ENCODE results near the gene PSAT1. TPM values are rescaled to one million over a fixed set of nuclear protein-coding genes. Genes with fewer than 3 reads are reported as not detected.

The PSAT1 gene
- total RNA-seq, 2 donors from 2014 or later, result 21.8 to 49.3 TPM

DNA sequence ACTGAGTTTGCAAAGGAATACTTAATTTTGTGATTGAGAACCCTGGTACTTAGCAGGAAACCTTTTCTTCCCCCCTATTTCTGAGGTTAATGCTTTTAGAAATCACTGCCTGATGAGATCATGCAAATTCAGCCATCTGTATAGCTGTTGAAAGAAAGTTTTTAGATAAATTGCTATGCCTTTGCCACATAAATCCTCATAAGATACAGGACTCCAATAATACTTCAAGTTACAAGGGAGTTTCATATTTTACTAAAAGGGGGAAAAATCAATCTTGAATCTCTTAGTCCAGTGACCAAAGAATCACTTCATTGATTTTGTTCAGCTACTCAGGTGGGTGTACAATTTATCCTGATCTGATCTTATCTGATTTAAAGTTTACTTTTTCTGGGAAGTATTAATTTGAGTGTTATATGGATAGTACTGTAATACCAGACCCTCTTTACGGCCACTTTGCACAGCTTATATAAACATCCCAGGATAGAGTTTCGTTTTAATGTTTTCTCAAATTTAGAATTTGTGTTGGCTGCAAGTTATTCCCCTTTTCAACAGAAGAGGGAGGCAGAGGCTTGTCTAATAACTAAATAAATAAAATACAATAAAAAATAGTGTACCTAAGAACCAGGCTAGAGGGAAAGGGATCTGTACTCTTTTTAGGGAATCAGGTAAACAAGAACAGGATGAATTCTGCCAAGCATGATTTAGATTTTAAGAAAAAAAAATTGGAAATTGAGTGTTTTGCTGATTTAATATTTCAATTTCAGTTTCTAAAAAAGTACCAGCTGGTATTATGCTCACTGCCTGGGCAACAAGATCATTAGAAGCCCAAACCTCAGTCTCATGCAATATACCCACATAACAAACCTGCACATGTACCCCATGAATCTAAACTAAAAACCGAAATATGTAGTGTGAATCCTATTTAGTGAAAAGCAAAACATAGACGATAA, 69.1 kb downstream of the PSAT1 start:
- WGBS, 2 donors, result 48 to 53% methylated on average over 4 of the region's 4 CpGs
- intact Hi-C loops (cut with DNase I), result loop anchor here (10.0 kb wide), 1 partner anchor 101 kb away; no protein-coding TSS in a partner anchor
- DNase-seq (no peak), ATAC-seq (no peak)
- Histone ChIP-seq H3K27ac (no peak overlapping the region), H3K4me1 (no peaks in the 10 kb centered on the region), H3K27me3 (no peaks in the 10 kb centered on the region), H3K4me3 (no peak overlapping the region), H3K9me3 (no peaks in the 10 kb centered on the region), H3K36me3 (replicated peaks in 1 of 2; ENCODE audit: insufficient read depth in 1 of 2, low read depth in 2 of 2) (no peaks in the 10 kb centered on the region)
- TF ChIP-seq POLR2A (IDR thresholded peaks at IDR 0.05), result no peak
- TF ChIP-seq, protein P1, sequence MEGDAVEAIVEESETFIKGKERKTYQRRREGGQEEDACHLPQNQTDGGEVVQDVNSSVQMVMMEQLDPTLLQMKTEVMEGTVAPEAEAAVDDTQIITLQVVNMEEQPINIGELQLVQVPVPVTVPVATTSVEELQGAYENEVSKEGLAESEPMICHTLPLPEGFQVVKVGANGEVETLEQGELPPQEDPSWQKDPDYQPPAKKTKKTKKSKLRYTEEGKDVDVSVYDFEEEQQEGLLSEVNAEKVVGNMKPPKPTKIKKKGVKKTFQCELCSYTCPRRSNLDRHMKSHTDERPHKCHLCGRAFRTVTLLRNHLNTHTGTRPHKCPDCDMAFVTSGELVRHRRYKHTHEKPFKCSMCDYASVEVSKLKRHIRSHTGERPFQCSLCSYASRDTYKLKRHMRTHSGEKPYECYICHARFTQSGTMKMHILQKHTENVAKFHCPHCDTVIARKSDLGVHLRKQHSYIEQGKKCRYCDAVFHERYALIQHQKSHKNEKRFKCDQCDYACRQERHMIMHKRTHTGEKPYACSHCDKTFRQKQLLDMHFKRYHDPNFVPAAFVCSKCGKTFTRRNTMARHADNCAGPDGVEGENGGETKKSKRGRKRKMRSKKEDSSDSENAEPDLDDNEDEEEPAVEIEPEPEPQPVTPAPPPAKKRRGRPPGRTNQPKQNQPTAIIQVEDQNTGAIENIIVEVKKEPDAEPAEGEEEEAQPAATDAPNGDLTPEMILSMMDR (IDR thresholded peaks at IDR 0.05), result peak; percentile 13 to 60 (median 46)

DNA sequence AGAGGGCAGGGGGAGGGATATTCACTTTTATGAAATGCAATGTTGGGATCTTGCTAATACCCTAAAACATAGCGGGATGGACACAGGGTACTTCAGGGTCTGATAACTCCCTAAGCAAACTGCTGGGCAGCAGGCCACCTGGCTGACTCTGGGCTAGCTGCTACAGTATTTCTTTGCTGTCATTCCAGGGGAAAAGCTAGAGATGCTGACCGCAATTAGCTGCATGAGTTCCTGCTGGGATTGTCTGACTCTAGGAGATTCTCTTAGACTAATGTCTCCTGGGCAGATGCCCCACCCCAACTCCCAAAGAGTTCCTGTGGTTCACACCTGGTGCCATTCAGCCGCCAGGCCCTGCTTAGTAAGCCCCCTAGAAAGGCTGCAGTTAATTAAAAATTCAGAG, 69.9 kb downstream of the PSAT1 start:
- intact Hi-C loops (cut with DNase I), result loop anchor here (10.0 kb wide), 1 partner anchor 102 kb away; no protein-coding TSS in a partner anchor
- ATAC-seq, result no peak
- TF ChIP-seq, protein P1 (IDR thresholded peaks at IDR 0.05), result no peak
- TF ChIP-seq POLR2A (IDR thresholded peaks at IDR 0.05), result no peak
- Histone ChIP-seq H3K27ac (no peak overlapping the region), H3K4me1 (no peaks in the 10 kb centered on the region), H3K36me3 (replicated peaks in 1 of 2; ENCODE audit: insufficient read depth in 1 of 2, low read depth in 2 of 2) (no peaks in the 10 kb centered on the region), H3K4me3 (no peak overlapping the region), H3K27me3 (no peaks in the 10 kb centered on the region), H3K9me3 (no peaks in the 10 kb centered on the region)
- DNase-seq, result no peak
- 90 to 93% methylated on average over 3 of the region's 3 CpGs for WGBS, 2 donors

DNA sequence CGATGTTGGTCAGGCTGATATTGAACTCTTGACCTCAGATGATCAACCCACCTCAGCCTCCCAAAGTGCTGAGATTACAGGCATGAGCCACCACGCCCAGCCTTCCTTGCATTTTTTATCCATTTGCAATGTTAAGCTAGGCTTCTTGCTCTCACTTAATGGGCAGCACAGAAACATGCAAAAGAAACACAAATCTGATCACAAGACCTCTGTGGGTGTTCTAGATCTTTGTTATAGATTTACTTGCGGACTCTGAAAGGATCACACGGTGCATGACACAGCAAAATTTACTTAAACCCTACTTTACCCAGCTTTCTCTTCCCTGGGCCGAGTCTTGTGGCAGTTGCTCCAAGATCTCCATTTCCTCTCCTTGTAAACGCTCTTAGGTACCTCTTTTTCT, 71.3 kb downstream of the PSAT1 start:
- no peaks in the 10 kb centered on the region for H3K36me3 ChIP-seq (replicated peaks in 1 of 2; ENCODE audit: insufficient read depth in 1 of 2, low read depth in 2 of 2)
- no peaks in the 10 kb centered on the region for H3K27me3 ChIP-seq
- no peak overlapping the region for H3K4me3 ChIP-seq
- WGBS, 2 donors, result 71 to 81% methylated on average over 6 of the region's 6 CpGs
- no peak for ATAC-seq
- intact Hi-C loops (cut with DNase I), result loop anchor here (10.0 kb wide), 1 partner anchor 103 kb away; no protein-coding TSS in a partner anchor
- no peaks in the 10 kb centered on the region for H3K4me1 ChIP-seq
- no peaks in the 10 kb centered on the region for H3K9me3 ChIP-seq
- TF ChIP-seq, protein P1 (IDR thresholded peaks at IDR 0.05), result no peak
- no peak for TF ChIP-seq POLR2A (IDR thresholded peaks at IDR 0.05)
- no peak for DNase-seq
- H3K27ac ChIP-seq, result no peak overlapping the region

DNA sequence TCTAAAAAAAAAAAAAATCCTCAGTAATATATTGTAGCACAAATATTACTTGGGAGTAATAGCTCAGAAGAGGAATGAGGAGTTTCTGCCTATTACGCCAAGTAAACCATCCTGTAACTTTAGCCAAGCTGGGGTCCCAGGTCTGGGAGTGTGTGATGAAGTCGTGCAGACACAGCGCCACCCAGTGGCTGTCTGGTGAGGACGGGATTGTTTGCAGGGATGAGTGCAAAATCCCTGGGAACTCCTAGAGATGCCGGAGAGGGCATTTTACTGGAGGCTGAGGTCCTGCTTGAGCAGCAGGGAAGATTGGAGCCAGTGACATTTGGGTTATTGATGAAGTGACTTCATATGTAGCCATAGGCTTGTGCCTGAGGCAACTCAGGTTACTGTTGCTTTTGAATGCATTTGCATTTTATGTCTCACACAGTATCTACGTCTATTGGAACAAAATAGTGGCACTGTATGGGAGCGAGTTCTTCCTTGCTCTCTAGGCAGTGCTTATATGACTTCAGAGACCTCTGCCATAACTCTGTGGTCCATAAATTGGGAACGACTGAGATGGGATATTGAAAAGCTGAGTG, 72.8 kb downstream of the PSAT1 start:
- 20% methylated on average over 8 of the region's 8 CpGs for WGBS, 2 donors
- TF ChIP-seq, protein P1 (IDR thresholded peaks at IDR 0.05), result peak; percentile 42 to 82 (median 77)
- no peak for TF ChIP-seq POLR2A (IDR thresholded peaks at IDR 0.05)
- intact Hi-C loops (cut with DNase I), result loop anchor here (10.0 kb wide), 1 partner anchor 105 kb away; no protein-coding TSS in a partner anchor

More for the DNA sequence above, 72.8 kb downstream of the PSAT1 start:
- Histone ChIP-seq H3K27me3 (no peaks in the 10 kb centered on the region), H3K27ac (no peak overlapping the region), H3K9me3 (no peaks in the 10 kb centered on the region), H3K4me3 (no peak overlapping the region), H3K4me1 (no peaks in the 10 kb centered on the region), H3K36me3 (replicated peaks in 1 of 2; ENCODE audit: insufficient read depth in 1 of 2, low read depth in 2 of 2) (no peaks in the 10 kb centered on the region)
- DNase-seq (peak; percentile 71 to 81 (median 76)), ATAC-seq (peak; percentile 35)
